Erythroblast (primary cell): Measurements from ENCODE around the gene LRP2.
"Not testable (repeated sequence)": the region's sequence is repeated elsewhere in the genome, so short reads cannot be mapped to it uniquely, and the experiment has no call there.

Experiments used
- GATA1 ChIP-seq: IDR thresholded peaks from 2 replicates; pipeline ENCODE4 v1.6.1; 2011; ENCODE audit warnings: low read depth, mild to moderate bottlenecking, control low read depth, low read length, moderate library complexity
- POLR2A ChIP-seq: IDR thresholded peaks from 2 replicates; pipeline ENCODE4 v1.6.1; 2011; ENCODE audit warnings: mild to moderate bottlenecking, low read length

GRCh38 chr2:169136428-169136827, 225.9 kb downstream of the LRP2 start:
- not testable (repeated sequence) for TF ChIP-seq POLR2A, GATA1
